Measurements from ENCODE around the gene YWHAG. TPM values are rescaled to one million over a fixed set of nuclear protein-coding genes. Genes with fewer than 3 reads are reported as not detected.
A peak's percentile ranks its signal among the peaks of the same experiment; 100 is the strongest.

Gene YWHAG
- total and polyA plus RNA-seq, 2 of the 13 experiments (the other 11 are each of a cell fraction or from before 2014, with no cell fraction given) = 36.9 to 67.5 TPM

DNA sequence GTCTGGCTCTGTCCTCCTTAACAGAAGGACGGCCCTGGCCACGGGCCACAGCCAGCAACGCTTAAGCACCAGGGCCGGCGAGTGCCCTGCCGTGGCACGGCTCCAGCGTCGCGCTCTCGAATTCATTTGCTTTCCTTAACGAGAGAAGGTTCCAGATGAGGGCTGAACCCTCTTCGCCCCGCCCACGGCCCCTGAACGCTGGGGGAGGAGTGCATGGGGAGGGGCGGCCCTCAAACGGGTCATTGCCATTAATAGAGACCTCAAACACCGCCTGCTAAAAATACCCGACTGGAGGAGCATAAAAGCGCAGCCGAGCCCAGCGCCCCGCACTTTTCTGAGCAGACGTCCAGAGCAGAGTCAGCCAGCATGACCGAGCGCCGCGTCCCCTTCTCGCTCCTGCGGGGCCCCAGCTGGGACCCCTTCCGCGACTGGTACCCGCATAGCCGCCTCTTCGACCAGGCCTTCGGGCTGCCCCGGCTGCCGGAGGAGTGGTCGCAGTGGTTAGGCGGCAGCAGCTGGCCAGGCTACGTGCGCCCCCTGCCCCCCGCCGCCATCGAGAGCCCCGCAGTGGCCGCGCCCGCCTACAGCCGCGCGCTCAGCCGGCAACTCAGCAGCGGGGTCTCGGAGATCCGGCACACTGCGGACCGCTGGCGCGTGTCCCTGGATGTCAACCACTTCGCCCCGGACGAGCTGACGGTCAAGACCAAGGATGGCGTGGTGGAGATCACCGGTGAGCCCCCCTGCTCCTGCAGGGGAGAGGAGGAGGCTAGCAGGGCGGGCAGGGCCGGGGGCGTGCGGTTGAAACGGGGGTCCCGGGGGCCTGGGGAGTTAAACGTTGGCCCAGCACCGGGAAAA, 56.2 kb downstream of the YWHAG start, which contains the start of gene HSPB1 (continued):
- TF ChIP-seq MAZ (IDR thresholded peaks at IDR 0.05; ENCODE audit: borderline replicate concordance, low read depth, low read length) = no peak
- TF ChIP-seq MAZ (CRISPR knock-in tag; IDR thresholded peaks at IDR 0.05; ENCODE audit: low read depth) = peak; percentile 6; the same call in 1 of the 2 replicates
- peak; percentile 55; the same call in 1 of the 2 replicates for TF ChIP-seq ZNF335 (CRISPR knock-in tag; IDR thresholded peaks at IDR 0.05)
- TF ChIP-seq ZNF781 (CRISPR knock-in tag; IDR thresholded peaks at IDR 0.05; ENCODE audit: borderline replicate concordance, not compliant biosample characterization) = peak; percentile 53
- TF ChIP-seq, protein P1, sequence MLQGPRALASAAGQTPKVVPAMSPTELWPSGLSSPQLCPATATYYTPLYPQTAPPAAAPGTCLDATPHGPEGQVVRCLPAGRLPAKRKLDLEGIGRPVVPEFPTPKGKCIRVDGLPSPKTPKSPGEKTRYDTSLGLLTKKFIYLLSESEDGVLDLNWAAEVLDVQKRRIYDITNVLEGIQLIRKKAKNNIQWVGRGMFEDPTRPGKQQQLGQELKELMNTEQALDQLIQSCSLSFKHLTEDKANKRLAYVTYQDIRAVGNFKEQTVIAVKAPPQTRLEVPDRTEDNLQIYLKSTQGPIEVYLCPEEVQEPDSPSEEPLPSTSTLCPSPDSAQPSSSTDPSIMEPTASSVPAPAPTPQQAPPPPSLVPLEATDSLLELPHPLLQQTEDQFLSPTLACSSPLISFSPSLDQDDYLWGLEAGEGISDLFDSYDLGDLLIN (CRISPR knock-in tag; IDR thresholded peaks at IDR 0.05; ENCODE audit: borderline replicate concordance) = no peak
- TF ChIP-seq MATR3 (CRISPR knock-in tag; IDR thresholded peaks at IDR 0.05) = no peak
- peak; percentile 76; the same call in 1 of the 2 replicates for TF ChIP-seq ZNF572 (CRISPR knock-in tag; IDR thresholded peaks at IDR 0.05)
- TF ChIP-seq, protein P2, sequence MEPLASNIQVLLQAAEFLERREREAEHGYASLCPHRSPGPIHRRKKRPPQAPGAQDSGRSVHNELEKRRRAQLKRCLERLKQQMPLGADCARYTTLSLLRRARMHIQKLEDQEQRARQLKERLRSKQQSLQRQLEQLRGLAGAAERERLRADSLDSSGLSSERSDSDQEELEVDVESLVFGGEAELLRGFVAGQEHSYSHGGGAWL (CRISPR knock-in tag; IDR thresholded peaks at IDR 0.05) = peak; percentile 67
- TF ChIP-seq MED1 (CRISPR knock-in tag; IDR thresholded peaks at IDR 0.05) = peak; percentile 35
- TF ChIP-seq, protein P3, sequence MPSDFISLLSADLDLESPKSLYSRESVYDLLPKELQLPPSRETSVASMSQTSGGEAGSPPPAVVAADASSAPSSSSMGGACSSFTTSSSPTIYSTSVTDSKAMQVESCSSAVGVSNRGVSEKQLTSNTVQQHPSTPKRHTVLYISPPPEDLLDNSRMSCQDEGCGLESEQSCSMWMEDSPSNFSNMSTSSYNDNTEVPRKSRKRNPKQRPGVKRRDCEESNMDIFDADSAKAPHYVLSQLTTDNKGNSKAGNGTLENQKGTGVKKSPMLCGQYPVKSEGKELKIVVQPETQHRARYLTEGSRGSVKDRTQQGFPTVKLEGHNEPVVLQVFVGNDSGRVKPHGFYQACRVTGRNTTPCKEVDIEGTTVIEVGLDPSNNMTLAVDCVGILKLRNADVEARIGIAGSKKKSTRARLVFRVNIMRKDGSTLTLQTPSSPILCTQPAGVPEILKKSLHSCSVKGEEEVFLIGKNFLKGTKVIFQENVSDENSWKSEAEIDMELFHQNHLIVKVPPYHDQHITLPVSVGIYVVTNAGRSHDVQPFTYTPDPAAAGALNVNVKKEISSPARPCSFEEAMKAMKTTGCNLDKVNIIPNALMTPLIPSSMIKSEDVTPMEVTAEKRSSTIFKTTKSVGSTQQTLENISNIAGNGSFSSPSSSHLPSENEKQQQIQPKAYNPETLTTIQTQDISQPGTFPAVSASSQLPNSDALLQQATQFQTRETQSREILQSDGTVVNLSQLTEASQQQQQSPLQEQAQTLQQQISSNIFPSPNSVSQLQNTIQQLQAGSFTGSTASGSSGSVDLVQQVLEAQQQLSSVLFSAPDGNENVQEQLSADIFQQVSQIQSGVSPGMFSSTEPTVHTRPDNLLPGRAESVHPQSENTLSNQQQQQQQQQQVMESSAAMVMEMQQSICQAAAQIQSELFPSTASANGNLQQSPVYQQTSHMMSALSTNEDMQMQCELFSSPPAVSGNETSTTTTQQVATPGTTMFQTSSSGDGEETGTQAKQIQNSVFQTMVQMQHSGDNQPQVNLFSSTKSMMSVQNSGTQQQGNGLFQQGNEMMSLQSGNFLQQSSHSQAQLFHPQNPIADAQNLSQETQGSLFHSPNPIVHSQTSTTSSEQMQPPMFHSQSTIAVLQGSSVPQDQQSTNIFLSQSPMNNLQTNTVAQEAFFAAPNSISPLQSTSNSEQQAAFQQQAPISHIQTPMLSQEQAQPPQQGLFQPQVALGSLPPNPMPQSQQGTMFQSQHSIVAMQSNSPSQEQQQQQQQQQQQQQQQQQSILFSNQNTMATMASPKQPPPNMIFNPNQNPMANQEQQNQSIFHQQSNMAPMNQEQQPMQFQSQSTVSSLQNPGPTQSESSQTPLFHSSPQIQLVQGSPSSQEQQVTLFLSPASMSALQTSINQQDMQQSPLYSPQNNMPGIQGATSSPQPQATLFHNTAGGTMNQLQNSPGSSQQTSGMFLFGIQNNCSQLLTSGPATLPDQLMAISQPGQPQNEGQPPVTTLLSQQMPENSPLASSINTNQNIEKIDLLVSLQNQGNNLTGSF (CRISPR knock-in tag; IDR thresholded peaks at IDR 0.05) = 0 out of 2 replicates have a peak, but pooled peaks have one; percentile 25
- TF ChIP-seq ATF7 (IDR thresholded peaks at IDR 0.05) = no peak
- TF ChIP-seq ATF7 (CRISPR knock-in tag; IDR thresholded peaks at IDR 0.05) = no peak
- TF ChIP-seq ZNF777 (CRISPR knock-in tag; IDR thresholded peaks at IDR 0.05) = peak; percentile 55
- TF ChIP-seq MTA1 (CRISPR knock-in tag; IDR thresholded peaks at IDR 0.05; ENCODE audit: borderline replicate concordance) = peak; percentile 56; the same call in 1 of the 2 replicates
- peak; percentile 67; the same call in 1 of the 2 replicates for TF ChIP-seq STAT6 (CRISPR knock-in tag; IDR thresholded peaks at IDR 0.05; ENCODE audit: borderline replicate concordance)
- TF ChIP-seq EZH2 (conservative IDR thresholded peaks at IDR 0.05; ENCODE audit: low read depth, low read length) = no peak
